HG02610 (cell line): ENCODE measurements around the gene NT5DC3.
"Not testable (repeated sequence)": the region's sequence is repeated elsewhere in the genome, so short reads cannot be mapped to it uniquely, and the experiment has no call there.

Experiments used
- ATAC-seq: cut with Tn5 transposase; IDR thresholded peaks from one replicate; pipeline ENCODE4 v1.9.1; 2021; ENCODE audit warnings: mild to moderate bottlenecking, moderate library complexity; ENCODE audit not compliant: unreplicated experiment

NT5DC3 gene

DNA sequence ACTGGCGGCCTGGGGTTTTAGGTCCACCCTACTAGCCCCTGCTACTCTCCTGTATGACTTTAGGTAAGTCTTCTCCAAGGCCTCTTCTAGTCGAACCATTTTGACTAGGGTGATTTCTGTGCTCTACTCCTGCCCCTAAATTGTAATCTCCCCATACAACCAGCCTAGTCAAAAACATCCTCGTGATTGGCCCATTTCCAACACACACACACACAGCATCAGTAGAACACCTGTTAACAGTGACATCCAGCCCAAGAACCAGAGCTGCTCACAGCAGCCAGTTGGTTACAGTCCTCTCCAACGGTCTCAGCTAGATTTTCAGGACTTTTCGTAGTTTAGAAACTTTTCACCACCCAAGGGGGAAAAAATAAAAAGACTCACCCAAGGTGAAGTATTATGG, 30.9 kb downstream of the NT5DC3 start:
- no peak for ATAC-seq

DNA sequence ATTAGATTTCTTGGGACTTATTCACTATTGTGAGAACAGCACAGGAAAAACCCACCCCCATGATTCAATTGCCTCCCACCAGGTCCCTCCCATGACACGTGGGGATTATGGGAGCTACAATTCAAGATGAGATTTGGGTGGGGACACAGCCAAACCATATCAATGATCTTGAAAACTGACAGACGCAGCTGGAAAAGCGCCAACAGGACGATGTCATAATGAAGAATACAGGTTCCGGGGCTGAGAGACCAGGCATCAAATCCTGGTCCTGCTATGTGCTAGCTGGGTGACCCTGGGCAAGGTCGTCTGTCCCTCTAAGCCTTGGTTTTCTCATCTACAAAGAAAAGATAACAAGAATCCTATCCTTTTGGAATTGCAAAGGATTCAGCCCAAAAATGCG, 31.4 kb downstream of the NT5DC3 start:
- not testable (repeated sequence) for ATAC-seq

- no peak for ATAC-seq
Measured at GRCh38 chr12:103809154-103809553, 31.9 kb downstream of the NT5DC3 start.

GRCh38 chr12:103808239-103808880, 32.7 kb downstream of the NT5DC3 start:
- ATAC-seq = no peak

- ATAC-seq = no peak
Measured at GRCh38 chr12:103807561-103808238, 33.3 kb downstream of the NT5DC3 start.

DNA sequence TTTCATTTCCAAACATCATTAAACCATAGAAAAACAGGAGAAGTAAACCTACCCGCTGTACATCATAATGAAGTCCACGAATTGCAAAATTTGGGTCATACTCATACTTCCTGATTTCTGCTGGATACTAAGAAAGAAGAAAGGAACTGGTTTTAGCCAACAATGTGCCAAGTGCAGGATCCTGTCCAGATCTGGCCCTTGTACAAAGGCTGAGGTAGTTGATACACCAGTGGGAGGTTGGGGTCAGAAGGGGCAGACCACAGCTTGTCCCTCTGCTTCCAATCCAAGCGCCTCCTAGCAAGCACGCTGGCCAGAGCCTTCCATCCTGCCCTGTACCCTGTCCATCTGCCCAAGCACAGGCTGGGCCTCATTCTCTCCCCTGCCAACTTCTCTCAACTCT, 34.2 kb downstream of the NT5DC3 start:
- ATAC-seq = no peak

DNA sequence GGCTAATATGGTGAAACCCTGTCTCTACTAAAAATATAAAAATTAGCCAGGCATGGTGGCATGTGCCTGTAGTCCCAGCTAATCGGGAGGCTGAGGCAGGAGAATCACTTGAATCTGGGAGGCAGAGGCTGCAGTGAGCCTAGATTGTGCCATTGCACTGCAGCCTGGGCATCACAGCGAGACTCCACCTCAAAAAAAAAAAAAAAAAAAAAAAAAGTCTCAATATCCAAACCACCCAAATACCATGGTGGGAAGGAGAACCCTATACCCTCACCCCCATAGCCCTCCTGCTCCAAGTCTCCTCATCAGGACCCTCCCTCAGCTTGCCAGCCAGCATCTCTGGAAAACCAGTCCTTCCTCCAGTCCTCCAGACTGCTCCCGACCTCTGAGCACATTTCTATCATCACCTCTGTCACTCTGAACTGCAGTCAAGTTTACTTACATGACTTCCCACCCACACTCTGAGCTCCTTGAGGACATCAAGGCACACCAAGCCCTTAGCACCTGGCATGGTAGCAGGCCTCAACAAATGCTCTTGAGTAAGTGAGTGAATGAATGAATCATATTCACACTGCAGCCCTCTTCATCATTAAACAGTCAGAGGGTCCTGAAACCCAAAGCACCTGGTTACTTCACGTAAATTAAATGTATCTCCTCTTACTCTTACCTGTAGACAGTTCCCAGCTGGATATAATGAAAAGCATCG, 35.2 kb downstream of the NT5DC3 start:
- ATAC-seq = no peak

GRCh38 chr12:103803847-103804246, 37.2 kb downstream of the NT5DC3 start:
- ATAC-seq = no peak

DNA sequence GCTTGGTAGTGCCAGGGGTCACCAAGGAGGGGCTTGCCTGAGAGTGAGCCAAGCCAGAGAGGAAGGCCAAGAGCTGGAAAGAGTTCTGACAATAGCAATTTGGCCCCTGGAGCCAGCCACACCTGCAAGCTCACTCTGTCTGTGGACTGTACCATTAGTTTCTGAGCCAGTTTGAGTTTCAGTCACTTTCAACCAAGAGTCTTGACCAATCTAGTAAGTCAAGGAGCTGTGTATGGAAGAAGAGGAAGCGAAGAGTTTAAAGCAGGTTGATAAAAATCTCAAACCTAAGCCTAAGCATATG, 38.5 kb downstream of the NT5DC3 start:
- ATAC-seq = no peak

GRCh38 chr12:103801709-103802585, 39.1 kb downstream of the NT5DC3 start:
- ATAC-seq = no peak

- no peak for ATAC-seq
Measured at GRCh38 chr12:103799857-103800771, 40.9 kb downstream of the NT5DC3 start.

DNA sequence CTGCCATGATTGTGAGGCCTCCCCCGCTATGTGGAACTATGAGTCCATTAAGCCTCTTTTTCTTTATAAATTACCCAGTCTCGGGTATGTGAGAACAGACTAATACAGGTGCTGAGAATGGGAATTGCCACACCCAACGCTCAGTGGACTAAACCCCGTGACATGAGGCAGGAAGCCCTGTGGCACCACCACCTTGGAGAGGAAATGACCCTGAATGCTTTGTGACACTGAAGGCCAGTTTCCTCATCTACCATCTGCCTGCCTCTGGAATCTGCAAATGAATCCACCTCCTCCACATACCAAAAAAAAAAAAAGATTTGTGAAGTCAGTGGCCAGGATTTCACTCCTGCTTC, 41.6 kb downstream of the NT5DC3 start:
- no peak for ATAC-seq

- ATAC-seq = no peak
Measured at GRCh38 chr12:103798586-103798985, 42.4 kb downstream of the NT5DC3 start.

DNA sequence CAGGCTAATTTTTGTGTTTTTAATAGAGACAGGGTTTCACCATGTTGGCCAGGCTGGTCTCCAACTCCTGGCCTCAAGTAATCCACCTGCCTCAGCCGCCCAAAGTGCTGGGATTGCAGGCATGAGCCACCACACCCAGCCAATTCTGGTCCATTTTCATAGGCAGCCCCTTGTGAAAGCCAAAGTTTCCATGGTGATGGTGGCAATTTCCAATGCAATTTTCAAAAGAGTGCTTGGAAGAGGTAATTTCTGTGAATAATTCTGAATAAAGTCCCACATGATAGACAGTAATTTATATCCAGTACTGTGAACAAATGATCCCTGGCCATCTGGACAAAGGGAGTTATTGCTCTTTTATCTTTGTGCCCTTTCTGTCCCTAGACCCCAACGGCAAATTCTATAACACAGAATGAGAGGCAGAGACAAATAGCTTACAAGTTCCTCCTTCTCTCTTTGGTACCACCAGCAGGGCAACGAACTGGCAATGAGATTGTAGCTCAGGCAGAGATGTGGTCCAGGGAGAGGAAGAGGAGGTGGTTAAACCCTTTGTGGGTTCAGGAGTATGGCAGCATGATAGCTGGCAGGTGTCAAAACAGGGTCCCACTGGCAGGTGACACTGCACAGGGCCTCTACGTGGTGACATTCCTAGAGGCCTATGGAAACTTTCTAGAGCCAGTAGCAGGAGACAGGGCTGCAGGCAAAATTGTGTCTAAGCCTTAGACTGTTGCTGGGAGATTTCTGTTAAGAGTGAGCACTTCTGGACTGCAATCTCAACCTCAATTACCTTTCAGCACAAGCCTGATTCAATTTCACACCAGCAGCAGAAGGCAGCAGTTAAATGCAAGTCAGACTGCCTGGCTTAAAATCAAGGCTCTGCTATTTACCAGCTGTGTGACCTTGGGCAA, 46.5 kb downstream of the NT5DC3 start:
- no peak for ATAC-seq

- ATAC-seq = no peak
Measured at GRCh38 chr12:103793512-103794045, 47.5 kb downstream of the NT5DC3 start.

GRCh38 chr12:103793046-103793445, 48.0 kb downstream of the NT5DC3 start:
- ATAC-seq = no peak

GRCh38 chr12:103791350-103791920, 49.6 kb downstream of the NT5DC3 start:
- no peak for ATAC-seq

GRCh38 chr12:103786201-103786600, 54.8 kb downstream of the NT5DC3 start:
- ATAC-seq = no peak
